DND-41 (cell line): ENCODE results near the gene SOWAHC.

Experiments
- ATAC-seq: fragments of 200-7000 bp; cut with Tn5 transposase; 3 replicates; pipeline ENCODE4 v1.9.1; 2021; ENCODE audit warnings: low read depth; ENCODE audit not compliant: insufficient read depth
- DNase-seq: peaks from one replicate; pipeline ENCODE4 v3.0.0-alpha.2; 2020
- H2AFZ ChIP-seq: 2 replicates; pipeline ENCODE4 v1.6.0; 2012; ENCODE audit warnings: low read depth, low read length
- H3K27ac ChIP-seq: 2 replicates; pipeline ENCODE4 v1.5.1; 2012; ENCODE audit warnings: low read length, inconsistent platforms
- H3K27me3 ChIP-seq: fragments of 200-600 bp; sonication (generic); 2 replicates; pipeline ENCODE4 v1.6.0; 2012; ENCODE audit warnings: low read length, mild to moderate bottlenecking, inconsistent platforms; ENCODE audit not compliant: insufficient read depth, poor library complexity
- H3K36me3 ChIP-seq: 2 replicates; pipeline ENCODE4 v1.5.1; 2012; ENCODE audit warnings: low read length, inconsistent platforms; ENCODE audit not compliant: insufficient read depth
- H3K4me1 ChIP-seq: 2 replicates; pipeline ENCODE4 v1.5.1; 2012; ENCODE audit warnings: mild to moderate bottlenecking, low read length; ENCODE audit not compliant: insufficient read depth
- H3K4me2 ChIP-seq: 2 replicates; pipeline ENCODE4 v1.6.0; 2012; ENCODE audit warnings: mild to moderate bottlenecking, moderate library complexity, low read length, inconsistent platforms; ENCODE audit not compliant: insufficient read depth
- H3K4me3 ChIP-seq, 2 experiments: fragments of 200-600 bp in 1 of 2; shearing (Covaris generic) in 1 of 2; 2 replicates each; pipeline ENCODE4 v1.5.1; 2012 to 2016; ENCODE audit warnings: inconsistent platforms in 2 of 2, low read length in 2 of 2, mild to moderate bottlenecking in 2 of 2, low read depth in 1 of 2, moderate library complexity in 1 of 2
- H3K79me2 ChIP-seq: 2 replicates; pipeline ENCODE4 v1.6.0; 2012; ENCODE audit warnings: low read length, inconsistent platforms; ENCODE audit not compliant: insufficient read depth
- H3K9ac ChIP-seq: 2 replicates; pipeline ENCODE4 v1.6.0; 2012; ENCODE audit warnings: low read depth, mild to moderate bottlenecking, inconsistent platforms, low read length, moderate library complexity
- H3K9me3 ChIP-seq: 2 replicates; pipeline ENCODE4 v1.5.1; 2012; ENCODE audit warnings: low read length, moderate library complexity, mild to moderate bottlenecking, inconsistent platforms; ENCODE audit not compliant: insufficient read depth, severe bottlenecking
- H4K20me1 ChIP-seq: 2 replicates; pipeline ENCODE4 v1.6.0; 2012; ENCODE audit warnings: low read length; ENCODE audit not compliant: insufficient read depth
- EZH2 ChIP-seq: IDR thresholded peaks from 3 replicates; pipeline ENCODE4 v1.6.1; 2012; ENCODE audit warnings: borderline replicate concordance, low read depth, mild to moderate bottlenecking, moderate library complexity, low read length, inconsistent platforms; ENCODE audit not compliant: severe bottlenecking
- TF ChIP-seq, protein P1 (sequence below): IDR thresholded peaks from 2 replicates; pipeline ENCODE4 v1.5.1; 2012; ENCODE audit warnings: borderline replicate concordance, low read length, moderate library complexity, mild to moderate bottlenecking; ENCODE audit not compliant: poor library complexity, severe bottlenecking; ENCODE audit errors: extremely low read depth

The SOWAHC gene

DNA sequence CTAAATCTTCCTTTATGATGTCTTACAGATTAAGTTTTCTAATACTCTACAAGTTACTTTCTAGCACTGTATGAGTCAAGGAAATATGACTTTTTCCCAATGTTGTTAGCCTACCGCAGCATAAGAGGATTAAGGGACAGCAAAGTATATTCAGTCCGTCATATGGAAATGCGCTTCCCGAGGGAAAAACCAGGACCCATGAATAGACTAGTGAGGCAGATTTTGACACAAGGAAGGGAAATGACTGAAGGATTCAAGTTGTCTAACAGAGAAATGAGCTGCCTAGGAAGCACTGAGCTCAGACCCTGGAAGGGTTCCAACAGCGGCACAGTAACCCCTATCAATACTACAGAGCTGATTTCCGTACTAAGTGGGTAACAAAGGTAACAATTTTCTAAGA, 12.4 kb upstream of the SOWAHC start:
- Histone ChIP-seq H3K79me2 (no peaks in the 10 kb centered on the region), H3K4me1 (no peaks in the 10 kb centered on the region), H3K27me3 (peaks cover 3% of the 10 kb centered on the region), H3K36me3 (no peaks in the 10 kb centered on the region), H3K9me3 (no peaks in the 10 kb centered on the region), H3K27ac (no peak overlapping the region), H2AFZ (no peak overlapping the region), H3K4me2 (no peak overlapping the region), H4K20me1 (no peaks in the 10 kb centered on the region), H3K4me3 (no peak overlapping the region), H3K9ac (no peak overlapping the region)
- no peak for DNase-seq
- ATAC-seq: no peak
- no peak for TF ChIP-seq EZH2
- TF ChIP-seq, protein P1, sequence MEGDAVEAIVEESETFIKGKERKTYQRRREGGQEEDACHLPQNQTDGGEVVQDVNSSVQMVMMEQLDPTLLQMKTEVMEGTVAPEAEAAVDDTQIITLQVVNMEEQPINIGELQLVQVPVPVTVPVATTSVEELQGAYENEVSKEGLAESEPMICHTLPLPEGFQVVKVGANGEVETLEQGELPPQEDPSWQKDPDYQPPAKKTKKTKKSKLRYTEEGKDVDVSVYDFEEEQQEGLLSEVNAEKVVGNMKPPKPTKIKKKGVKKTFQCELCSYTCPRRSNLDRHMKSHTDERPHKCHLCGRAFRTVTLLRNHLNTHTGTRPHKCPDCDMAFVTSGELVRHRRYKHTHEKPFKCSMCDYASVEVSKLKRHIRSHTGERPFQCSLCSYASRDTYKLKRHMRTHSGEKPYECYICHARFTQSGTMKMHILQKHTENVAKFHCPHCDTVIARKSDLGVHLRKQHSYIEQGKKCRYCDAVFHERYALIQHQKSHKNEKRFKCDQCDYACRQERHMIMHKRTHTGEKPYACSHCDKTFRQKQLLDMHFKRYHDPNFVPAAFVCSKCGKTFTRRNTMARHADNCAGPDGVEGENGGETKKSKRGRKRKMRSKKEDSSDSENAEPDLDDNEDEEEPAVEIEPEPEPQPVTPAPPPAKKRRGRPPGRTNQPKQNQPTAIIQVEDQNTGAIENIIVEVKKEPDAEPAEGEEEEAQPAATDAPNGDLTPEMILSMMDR: no peak

DNA sequence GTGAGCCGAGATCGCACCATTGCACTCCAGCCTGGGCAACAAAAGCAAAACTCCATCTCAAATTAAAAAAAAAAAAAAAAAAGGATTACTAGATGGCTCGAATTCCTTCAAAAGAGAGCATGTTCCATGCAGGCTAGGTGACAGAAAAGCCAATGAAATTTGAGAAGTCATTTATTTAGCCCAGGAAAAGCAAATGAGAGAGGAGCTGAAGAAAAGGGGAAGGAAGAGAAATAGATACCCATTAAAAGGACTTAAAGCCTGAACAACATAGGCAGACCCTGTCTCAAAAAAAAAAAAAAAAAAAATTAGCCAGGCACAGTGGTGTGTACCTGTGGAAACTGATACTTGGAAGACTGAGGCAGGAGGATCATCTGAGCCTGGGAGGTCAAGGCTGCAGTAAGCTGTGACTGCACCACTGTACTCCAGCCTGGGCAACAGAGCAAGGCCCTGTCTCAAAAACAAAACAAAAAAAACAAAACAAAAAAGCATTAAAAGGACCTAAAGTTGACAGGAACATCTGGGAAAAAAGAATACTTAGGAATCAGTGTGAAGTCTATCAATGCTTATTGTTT, 11.5 kb upstream of the SOWAHC start:
- no peaks in the 10 kb centered on the region for H3K4me1 ChIP-seq
- no peak overlapping the region for H2AFZ ChIP-seq
- no peak for ATAC-seq
- no peak for DNase-seq
- H3K27me3 ChIP-seq: peaks cover 3% of the 10 kb centered on the region
- H3K9ac ChIP-seq: no peak overlapping the region
- H3K79me2 ChIP-seq: no peaks in the 10 kb centered on the region
- H3K9me3 ChIP-seq: no peaks in the 10 kb centered on the region
- no peaks in the 10 kb centered on the region for H3K36me3 ChIP-seq
- no peak overlapping the region for H3K27ac ChIP-seq
- TF ChIP-seq, protein P1: no peak
- no peak for TF ChIP-seq EZH2
- no peaks in the 10 kb centered on the region for H4K20me1 ChIP-seq
- no peak overlapping the region for H3K4me2 ChIP-seq
- no peak overlapping the region for H3K4me3 ChIP-seq

DNA sequence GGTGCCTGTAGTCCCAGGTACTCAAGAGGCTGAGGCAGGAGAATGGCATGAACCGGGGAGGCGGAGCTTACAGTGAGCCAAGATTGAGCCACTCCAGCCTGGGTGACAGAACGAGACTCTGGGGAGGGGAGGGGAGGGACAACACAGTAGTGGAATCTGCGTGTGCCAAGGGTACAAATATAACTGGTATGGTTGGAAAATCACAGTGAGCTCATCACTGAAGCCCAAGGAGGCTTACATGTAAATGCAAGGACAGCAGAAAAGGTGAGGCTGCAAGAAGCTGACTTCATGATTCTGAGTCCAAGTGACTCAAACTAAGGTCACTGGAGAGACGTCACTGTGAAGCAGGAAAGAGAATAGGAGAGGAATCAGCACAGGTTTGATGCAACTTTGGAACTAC, 9.6 kb upstream of the SOWAHC start:
- H3K4me3 ChIP-seq: no peak overlapping the region
- H3K4me1 ChIP-seq: no peaks in the 10 kb centered on the region
- H3K9ac ChIP-seq: no peak overlapping the region
- no peaks in the 10 kb centered on the region for H4K20me1 ChIP-seq
- H3K4me2 ChIP-seq: no peak overlapping the region
- ATAC-seq (no peak), DNase-seq (no peak)
- H3K27me3 ChIP-seq: peaks cover 3% of the 10 kb centered on the region
- H2AFZ ChIP-seq: no peak overlapping the region
- no peaks in the 10 kb centered on the region for H3K79me2 ChIP-seq
- no peaks in the 10 kb centered on the region for H3K9me3 ChIP-seq
- TF ChIP-seq EZH2: no peak
- TF ChIP-seq, protein P1: no peak
- H3K36me3 ChIP-seq: no peaks in the 10 kb centered on the region
- no peak overlapping the region for H3K27ac ChIP-seq

DNA sequence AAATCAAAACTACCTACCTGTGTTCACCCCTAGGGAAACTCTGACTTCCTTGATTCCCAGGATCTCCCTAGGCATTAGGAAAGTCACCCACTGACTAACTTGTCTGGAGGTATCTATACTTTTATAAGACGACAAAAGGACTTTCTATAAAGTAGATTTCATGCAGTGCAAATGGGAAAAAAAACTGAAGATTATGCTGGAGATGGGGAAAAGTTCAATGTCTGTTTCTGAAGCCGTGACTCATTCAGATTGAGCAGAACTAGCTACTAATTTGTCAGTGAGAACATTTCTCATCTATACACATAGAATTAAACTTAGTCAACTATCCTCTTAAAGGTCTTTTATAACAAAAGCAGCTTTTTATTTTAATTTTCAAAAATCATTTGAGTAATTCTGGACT, 6.4 kb upstream of the SOWAHC start:
- no peak overlapping the region for H2AFZ ChIP-seq
- no peaks in the 10 kb centered on the region for H4K20me1 ChIP-seq
- H3K9me3 ChIP-seq: no peaks in the 10 kb centered on the region
- H3K4me2 ChIP-seq: no peak overlapping the region
- H3K4me3 ChIP-seq: no peak overlapping the region
- H3K36me3 ChIP-seq: no peaks in the 10 kb centered on the region
- H3K79me2 ChIP-seq: no peaks in the 10 kb centered on the region
- no peak overlapping the region for H3K9ac ChIP-seq
- DNase-seq (no peak), ATAC-seq (no peak)
- H3K27ac ChIP-seq: no peak overlapping the region
- H3K27me3 ChIP-seq: no peaks in the 10 kb centered on the region
- TF ChIP-seq, protein P1: no peak
- TF ChIP-seq EZH2: no peak
- H3K4me1 ChIP-seq: no peaks in the 10 kb centered on the region
